SK-N-SH (cell line): ENCODE measurements around the gene ARHGAP8.

ENCODE experiments used
- CHD2 ChIP-seq: fragments of 150-350 bp; IDR thresholded peaks from 2 replicates; pipeline ENCODE4 v1.6.1; 2018; ENCODE audit warnings: low read length; ENCODE audit not compliant: partially characterized antibody
- EP300 ChIP-seq, 2 experiments: IDR thresholded peaks; 2 replicates each; pipeline versions ENCODE4 v1.4.0 to v1.6.1; 2012; ENCODE audit warnings: borderline replicate concordance in 1 of 2, low read depth in 1 of 2, low read length in 1 of 2
- EZH2phosphoT487 ChIP-seq: fragments of 200-600 bp; sonication (generic); IDR thresholded peaks from 2 replicates; pipeline ENCODE4 v1.6.1; 2017; ENCODE audit warnings: low read depth, mixed run types, mild to moderate bottlenecking, antibody characterized with exemption, moderate library complexity, borderline replicate concordance
- RFX5 ChIP-seq: IDR thresholded peaks from 2 replicates; pipeline ENCODE4 v1.6.1; 2012; ENCODE audit warnings: mild to moderate bottlenecking, improper control_type of control experiment, low read length
- RXRA ChIP-seq: IDR thresholded peaks from 2 replicates; pipeline ENCODE4 v1.4.0; 2012; ENCODE audit warnings: low read depth, mild to moderate bottlenecking, borderline replicate concordance
- SIN3A ChIP-seq: IDR thresholded peaks from 2 replicates; pipeline ENCODE4 v1.6.1; 2012; ENCODE audit warnings: low read depth, mild to moderate bottlenecking, low read length, moderate library complexity, borderline replicate concordance
- SMC3 ChIP-seq: IDR thresholded peaks from 2 replicates; pipeline ENCODE4 v1.6.1; 2012; ENCODE audit warnings: low read depth, low read length, improper control_type of control experiment
- YY1 ChIP-seq: IDR thresholded peaks from 2 replicates; pipeline ENCODE4 v1.4.0; 2012; ENCODE audit warnings: low read depth, mild to moderate bottlenecking
- TF ChIP-seq, protein P1 (sequence below): fragments of 200-600 bp; sonication (generic); IDR thresholded peaks from 2 replicates; pipeline ENCODE4 v1.6.1; 2017; ENCODE audit warnings: antibody characterized with exemption, mild to moderate bottlenecking, moderate library complexity
- TF ChIP-seq, protein P2 (sequence below): IDR thresholded peaks from 2 replicates; pipeline ENCODE4 v1.6.1; 2012; ENCODE audit warnings: mild to moderate bottlenecking, low read depth, low read length, moderate library complexity
- TF ChIP-seq, protein P3 (sequence below): IDR thresholded peaks from 2 replicates; pipeline ENCODE4 v1.4.0; 2012; ENCODE audit warnings: low read depth, borderline replicate concordance

DNA sequence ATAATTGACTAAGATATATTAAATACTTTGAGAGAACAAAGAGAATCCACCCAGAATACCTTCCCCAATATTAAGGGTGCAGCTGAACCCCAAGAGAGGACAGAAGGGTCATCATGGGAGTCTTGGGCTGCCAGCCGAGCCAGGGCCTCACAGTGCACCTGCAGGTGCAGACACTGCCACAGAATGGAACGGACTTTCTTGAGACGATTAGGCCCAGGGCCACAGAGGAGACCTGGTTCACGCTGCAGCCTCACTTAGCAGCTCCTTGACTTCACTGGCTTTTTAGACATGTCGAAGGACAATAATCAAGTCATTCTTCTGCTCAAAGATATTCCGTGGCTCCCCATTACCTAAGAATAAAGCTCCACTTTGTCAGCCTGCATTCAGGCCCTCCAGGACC lies 156.9 kb downstream of the ARHGAP8 start:
- TF ChIP-seq, protein P1, sequence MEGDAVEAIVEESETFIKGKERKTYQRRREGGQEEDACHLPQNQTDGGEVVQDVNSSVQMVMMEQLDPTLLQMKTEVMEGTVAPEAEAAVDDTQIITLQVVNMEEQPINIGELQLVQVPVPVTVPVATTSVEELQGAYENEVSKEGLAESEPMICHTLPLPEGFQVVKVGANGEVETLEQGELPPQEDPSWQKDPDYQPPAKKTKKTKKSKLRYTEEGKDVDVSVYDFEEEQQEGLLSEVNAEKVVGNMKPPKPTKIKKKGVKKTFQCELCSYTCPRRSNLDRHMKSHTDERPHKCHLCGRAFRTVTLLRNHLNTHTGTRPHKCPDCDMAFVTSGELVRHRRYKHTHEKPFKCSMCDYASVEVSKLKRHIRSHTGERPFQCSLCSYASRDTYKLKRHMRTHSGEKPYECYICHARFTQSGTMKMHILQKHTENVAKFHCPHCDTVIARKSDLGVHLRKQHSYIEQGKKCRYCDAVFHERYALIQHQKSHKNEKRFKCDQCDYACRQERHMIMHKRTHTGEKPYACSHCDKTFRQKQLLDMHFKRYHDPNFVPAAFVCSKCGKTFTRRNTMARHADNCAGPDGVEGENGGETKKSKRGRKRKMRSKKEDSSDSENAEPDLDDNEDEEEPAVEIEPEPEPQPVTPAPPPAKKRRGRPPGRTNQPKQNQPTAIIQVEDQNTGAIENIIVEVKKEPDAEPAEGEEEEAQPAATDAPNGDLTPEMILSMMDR: no peak
- no peak for TF ChIP-seq CHD2
- TF ChIP-seq, protein P2, sequence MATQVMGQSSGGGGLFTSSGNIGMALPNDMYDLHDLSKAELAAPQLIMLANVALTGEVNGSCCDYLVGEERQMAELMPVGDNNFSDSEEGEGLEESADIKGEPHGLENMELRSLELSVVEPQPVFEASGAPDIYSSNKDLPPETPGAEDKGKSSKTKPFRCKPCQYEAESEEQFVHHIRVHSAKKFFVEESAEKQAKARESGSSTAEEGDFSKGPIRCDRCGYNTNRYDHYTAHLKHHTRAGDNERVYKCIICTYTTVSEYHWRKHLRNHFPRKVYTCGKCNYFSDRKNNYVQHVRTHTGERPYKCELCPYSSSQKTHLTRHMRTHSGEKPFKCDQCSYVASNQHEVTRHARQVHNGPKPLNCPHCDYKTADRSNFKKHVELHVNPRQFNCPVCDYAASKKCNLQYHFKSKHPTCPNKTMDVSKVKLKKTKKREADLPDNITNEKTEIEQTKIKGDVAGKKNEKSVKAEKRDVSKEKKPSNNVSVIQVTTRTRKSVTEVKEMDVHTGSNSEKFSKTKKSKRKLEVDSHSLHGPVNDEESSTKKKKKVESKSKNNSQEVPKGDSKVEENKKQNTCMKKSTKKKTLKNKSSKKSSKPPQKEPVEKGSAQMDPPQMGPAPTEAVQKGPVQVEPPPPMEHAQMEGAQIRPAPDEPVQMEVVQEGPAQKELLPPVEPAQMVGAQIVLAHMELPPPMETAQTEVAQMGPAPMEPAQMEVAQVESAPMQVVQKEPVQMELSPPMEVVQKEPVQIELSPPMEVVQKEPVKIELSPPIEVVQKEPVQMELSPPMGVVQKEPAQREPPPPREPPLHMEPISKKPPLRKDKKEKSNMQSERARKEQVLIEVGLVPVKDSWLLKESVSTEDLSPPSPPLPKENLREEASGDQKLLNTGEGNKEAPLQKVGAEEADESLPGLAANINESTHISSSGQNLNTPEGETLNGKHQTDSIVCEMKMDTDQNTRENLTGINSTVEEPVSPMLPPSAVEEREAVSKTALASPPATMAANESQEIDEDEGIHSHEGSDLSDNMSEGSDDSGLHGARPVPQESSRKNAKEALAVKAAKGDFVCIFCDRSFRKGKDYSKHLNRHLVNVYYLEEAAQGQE: no peak
- TF ChIP-seq, protein P3, sequence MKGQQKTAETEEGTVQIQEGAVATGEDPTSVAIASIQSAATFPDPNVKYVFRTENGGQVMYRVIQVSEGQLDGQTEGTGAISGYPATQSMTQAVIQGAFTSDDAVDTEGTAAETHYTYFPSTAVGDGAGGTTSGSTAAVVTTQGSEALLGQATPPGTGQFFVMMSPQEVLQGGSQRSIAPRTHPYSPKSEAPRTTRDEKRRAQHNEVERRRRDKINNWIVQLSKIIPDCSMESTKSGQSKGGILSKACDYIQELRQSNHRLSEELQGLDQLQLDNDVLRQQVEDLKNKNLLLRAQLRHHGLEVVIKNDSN: no peak
- TF ChIP-seq EP300 (IDR thresholded peaks at IDR 0.05; ENCODE audit: borderline replicate concordance in 1 of 2, low read depth in 1 of 2, low read length in 1 of 2): no peak
- no peak for TF ChIP-seq RXRA
- no peak for TF ChIP-seq EZH2phosphoT487
- no peak for TF ChIP-seq YY1
- TF ChIP-seq RFX5: no peak
- TF ChIP-seq SIN3A: no peak
- TF ChIP-seq SMC3: no peak
